Measurements from ENCODE around the gene PRKG1.
"Not testable (repeated sequence)": the region's sequence is repeated elsewhere in the genome, so short reads cannot be mapped to it uniquely, and the experiment has no call there.

The PRKG1 gene

GRCh38 chr10:51288511-51288910, 214.2 kb downstream of the PRKG1 start:
- no peak for DNase-seq

DNA sequence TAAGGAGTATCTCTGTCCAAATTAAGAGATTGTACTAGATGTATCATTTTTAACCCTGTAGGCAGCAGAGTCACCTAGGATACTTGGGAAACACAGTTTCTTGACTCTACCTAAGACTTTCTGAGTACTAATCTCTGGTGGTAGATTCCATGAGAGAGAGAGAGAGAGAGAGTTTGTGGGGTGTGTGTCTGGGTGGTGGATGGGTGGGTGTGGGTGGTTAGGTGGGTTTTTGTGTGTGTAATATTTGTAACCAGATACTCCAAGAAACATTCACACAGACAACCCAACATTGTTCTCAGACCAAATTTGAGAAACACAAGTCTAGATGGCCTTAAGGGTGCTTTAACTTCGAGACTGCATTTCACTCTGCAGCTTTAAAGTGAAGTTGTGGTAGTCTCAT, 215.2 kb downstream of the PRKG1 start:
- DNase-seq: no peak

DNA sequence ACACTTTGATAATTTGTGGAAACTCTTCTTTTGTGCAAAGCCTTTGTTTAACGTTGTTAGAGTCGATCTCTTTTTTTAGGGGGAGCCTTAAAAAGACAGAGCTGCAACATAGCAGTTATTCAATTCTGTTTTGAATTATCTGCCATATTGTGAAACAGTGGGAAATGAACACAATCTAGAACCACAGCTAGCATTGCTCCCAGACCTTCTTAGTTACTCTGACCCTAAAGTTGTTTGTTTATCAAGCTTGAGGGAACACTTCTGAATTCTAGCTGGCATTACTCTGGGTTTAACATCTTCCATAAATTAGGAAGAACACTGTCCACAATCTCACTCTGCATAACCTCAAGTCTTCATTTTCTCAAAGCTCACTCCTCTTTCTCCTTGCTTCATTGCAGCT, 217.7 kb downstream of the PRKG1 start:
- no peak for DNase-seq

GRCh38 chr10:51297438-51297837, 223.2 kb downstream of the PRKG1 start:
- no peak for DNase-seq

DNA sequence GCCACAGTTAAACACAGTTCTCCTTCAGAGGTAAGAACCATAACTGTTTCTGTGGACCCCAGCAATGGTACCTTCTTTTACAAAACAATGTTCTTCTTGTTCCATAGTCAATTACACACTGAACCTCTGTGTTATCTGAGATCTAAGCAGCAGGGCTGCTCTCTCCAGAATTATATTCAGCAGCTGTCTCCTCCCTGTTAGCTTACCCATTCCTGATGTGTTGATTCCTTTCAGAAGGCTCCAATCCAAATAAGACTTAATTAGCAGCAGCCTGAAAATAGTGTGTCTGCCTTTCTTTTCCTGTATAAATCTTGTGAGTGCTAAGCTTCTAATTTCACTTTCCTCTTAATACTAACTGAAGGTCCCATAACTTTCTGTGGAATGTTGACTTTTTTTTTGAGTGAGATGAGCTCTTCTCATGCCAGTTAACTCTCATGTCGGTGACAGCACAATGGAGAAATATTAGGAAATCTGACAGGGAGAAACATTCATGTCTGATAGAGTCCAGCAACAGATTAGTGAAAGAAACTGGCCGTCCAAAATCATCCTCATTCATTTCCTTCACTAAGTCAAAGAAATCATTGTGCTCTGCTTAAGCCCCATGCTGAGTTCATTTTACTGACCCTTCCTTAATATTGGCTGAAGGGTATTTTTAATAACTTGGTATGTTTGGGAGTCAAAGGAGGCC, 226.5 kb downstream of the PRKG1 start:
- no peak for DNase-seq

DNA sequence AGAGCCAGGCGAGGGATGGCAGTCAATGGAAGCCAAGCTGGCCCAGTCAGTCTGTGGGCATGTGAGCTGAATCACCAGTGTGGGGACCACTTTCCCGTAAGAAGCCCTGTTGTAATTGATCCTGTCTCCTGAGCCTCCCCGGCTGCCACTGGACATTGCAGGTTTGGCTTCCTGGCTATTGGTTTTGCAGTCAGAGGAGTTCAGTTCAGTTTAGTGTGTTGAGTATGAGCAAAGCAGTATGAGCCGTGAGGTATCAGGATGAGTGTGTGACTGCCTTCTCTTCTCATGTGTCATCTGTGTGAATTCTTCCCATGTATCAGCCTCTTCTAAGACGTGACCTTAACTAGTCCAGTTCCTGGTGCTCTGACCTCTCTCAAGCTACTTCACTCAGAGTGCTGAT, 227.4 kb downstream of the PRKG1 start:
- DNase-seq: no peak

DNA sequence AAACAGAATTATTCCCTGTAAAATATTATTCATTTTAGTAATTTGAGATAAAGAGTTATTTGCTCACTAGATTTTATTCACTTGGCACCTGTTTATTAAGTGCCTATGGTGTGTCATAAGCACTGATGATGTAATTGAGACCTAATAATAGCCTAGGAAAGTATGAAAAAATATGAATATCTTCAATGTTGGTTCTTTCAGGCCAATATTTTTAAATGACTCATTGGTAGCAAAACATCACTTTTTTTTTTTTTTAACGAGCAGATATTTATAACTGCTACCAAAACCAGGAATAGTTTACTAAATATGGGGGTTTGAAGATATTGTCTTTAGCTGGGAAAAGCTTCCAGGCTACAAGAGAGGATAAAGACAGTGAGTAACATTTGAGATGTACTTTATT, 228.0 kb downstream of the PRKG1 start:
- no peak for DNase-seq

DNA sequence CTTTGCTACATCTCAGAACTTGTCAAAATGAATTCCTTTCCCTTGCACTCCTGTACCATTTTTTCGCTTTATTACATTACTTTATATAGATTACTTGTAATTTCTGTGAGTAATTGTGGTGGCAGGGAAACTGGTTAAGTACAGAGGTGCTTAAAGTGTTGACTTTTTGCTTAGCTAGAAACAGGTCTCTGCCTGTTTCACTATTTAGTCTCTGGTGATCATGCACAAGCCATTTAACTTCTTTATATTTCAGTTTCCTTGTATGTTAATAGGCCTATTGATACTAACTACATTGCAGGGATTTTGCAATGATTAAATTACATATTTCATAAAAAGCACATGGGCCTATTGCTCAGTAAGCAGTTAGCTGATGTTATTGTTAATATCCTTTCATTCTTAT, 233.8 kb downstream of the PRKG1 start:
- no peak for DNase-seq

- no peak for DNase-seq
Measured at GRCh38 chr10:51311228-51311627, 236.9 kb downstream of the PRKG1 start.

DNA sequence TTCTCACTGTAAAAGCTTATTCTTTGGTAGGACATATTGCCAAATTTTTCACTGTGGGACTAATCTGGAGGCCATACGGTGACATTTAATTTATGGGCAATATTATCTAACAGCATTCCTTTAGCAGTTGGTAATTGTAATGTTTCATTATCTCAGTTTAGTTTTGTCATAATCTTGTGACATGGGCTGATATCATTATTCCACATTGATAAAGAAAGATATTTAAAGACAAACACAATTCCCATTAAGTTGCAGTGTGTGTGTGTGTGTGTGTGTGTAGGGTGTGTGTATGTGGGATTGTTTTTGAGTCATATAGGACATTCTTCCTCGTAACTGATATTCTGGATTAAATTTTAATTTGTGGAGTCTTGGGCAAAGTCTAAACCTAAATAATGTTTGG, 238.5 kb downstream of the PRKG1 start:
- no peak for DNase-seq

- DNase-seq: no peak
Measured at GRCh38 chr10:51313251-51313650, 239.0 kb downstream of the PRKG1 start.

GRCh38 chr10:51313773-51314478, 239.6 kb downstream of the PRKG1 start:
- no peak for DNase-seq

DNA sequence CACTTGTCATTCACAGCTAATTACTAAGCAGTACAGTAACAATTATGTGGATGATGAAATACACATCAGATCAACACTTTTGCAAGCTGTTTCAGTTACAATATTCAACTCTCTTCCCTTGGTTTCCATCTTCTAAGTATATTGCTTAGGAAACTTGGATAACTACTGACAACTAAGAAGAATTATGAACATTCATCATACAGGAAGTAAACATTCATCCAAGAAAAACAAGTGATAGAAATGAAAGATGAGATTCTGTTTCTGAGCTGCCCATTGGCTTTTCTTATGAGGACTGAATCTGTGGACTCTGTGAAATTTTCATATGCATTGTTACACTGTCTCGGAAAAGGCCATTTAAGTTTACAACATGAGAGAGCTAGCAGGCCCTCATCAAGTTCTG, 240.2 kb downstream of the PRKG1 start:
- no peak for DNase-seq

DNA sequence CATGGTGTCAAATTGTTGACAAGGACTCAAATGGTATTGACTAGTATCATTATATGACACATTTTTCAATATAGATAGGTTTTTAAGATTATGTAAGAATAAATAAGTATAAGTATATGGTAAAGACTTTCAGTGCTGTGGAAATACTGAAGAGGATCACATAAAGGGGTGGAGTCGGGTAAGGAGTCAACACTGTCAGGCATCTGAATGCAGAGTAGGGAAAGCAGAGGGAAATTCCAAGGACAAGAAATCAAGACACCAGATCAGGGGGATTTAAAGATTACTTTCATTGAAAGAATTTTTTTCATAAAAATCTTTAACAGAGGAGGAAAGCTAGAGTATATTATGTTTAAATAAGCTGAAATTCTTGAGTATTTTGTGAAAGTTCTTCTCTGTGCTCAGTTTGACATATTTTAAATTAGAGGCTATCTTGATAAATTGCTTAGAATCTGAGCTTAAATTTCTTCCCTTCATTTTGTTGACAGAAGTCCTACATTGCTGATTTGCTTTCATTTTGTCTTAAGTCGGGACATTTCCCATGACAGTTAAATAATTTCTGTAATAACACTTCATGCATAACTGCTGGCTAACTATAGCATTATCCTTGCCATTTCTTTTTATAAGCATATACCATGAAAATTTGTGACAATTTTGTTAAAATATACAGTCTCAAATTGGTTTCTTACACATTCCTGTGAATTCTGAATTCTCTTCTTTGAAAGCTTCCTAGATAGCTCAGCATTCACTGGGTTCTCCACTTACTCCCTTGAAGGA, 244.3 kb downstream of the PRKG1 start:
- DNase-seq: no peak

DNA sequence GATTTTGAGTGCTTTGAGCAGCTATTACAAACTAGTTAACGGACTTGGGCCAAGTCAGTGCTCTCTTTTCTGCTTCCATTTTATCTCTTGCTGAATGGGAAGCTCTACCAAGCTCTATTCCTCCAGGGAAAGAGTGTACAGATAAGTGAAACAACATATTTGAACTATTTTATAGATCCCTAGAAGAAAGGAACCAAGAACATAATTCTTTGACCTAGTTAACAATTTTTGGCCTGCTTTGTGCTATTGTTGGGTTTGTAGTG, 244.8 kb downstream of the PRKG1 start:
- DNase-seq: no peak

DNA sequence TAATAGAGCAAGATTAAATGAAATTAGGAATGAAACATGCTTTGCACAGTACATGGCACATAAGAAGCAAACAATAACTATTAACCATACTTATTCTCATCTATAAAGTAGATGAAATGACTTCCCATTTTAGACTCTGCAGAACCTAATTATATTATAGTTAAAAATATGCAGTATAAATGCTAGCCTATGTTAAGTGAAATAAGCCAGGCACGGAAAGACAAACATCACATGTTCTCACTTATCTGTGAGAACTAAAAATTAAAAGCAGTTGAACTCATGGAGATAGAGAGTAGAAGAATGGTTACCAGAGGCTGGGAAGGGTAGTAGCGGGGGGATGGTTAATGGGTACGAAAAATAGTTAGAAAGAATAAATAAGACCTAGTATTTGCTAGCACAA, 247.0 kb downstream of the PRKG1 start:
- DNase-seq: no peak

- DNase-seq: no peak
Measured at GRCh38 chr10:51321980-51322379, 247.7 kb downstream of the PRKG1 start.

GRCh38 chr10:51325649-51326048, 251.4 kb downstream of the PRKG1 start:
- no peak for DNase-seq

- DNase-seq: no peak
Measured at GRCh38 chr10:51326174-51326573, 251.9 kb downstream of the PRKG1 start.

GRCh38 chr10:51327432-51327831, 253.1 kb downstream of the PRKG1 start:
- no peak for DNase-seq

DNA sequence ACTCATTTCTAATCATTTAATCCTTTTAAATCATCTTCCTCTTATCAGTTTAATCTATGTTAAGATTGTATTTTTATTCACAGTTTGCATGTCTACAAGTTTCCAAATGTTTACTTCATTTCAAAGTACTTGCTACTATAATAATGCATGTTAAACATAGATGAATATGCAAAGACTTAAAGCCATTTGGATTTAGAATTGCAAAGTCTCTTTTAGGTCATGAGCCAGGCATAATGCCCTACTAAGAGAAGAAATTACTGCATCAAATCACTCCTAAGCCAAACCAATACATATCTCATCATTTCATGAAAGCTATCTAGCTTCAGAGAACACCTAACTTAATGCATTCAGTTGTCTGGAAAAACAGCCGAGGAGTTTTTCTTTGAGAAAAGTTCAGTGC, 266.1 kb downstream of the PRKG1 start:
- no peak for DNase-seq

GRCh38 chr10:51340845-51341610, 266.7 kb downstream of the PRKG1 start:
- DNase-seq: no peak

DNA sequence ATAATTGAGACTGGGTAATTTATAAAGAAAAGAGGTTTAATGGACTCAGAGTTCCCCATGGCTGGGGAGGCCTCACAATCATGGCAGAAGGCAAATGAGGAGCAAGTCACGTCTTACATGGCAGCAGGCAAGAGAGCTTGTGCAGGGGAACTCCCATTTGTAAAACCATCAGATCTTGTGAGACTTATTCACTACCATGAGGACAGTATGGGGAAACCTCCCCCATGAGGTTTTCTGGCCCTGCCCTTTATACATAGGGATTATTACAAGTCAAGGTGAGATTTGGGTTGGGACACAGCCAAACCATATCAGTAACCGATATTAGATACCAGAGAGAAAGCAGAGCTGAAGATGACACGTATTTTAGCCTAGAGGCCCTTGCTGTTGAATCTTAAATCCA, 267.5 kb downstream of the PRKG1 start:
- DNase-seq: not testable (repeated sequence)

- DNase-seq: no peak
Measured at GRCh38 chr10:51342381-51342780, 268.1 kb downstream of the PRKG1 start.
